GM12878 (cell line): ENCODE results near the gene MATN4. TPM values are rescaled to one million over a fixed set of nuclear protein-coding genes. Genes with fewer than 3 reads are reported as not detected.

ENCODE experiments used
- ATAC-seq: fragments of 200-7000 bp; cut with Tn5 transposase; 3 replicates; pipeline ENCODE4 v1.9.1; 2020; ENCODE audit warnings: mild to moderate bottlenecking, moderate library complexity
- BruUV-seq: library from RNA; stranded (reverse); fragments of 400-500 nt; replicated peaks from 2 replicates; lab custom pipeline; 2021; lab: Mats Ljungman, UMichigan
- CTCF ChIA-PET: fragments of 300-600 bp; sonication (Branson Sonifier 250); formaldehyde crosslinking; extraction: SDS; loops from one replicate; lab custom pipeline; 2021; ENCODE audit warnings: inconsistent platforms; lab: Yijun Ruan, JAX
- POLR2A ChIA-PET: fragments of 350-600 bp; formaldehyde crosslinking; extraction: SDS; loops from one replicate; lab custom pipeline; 2021; ENCODE audit warnings: inconsistent platforms; lab: Charles Lee
- RAD21 ChIA-PET: fragments of 300-600 bp; sonication (Branson Sonifier 250); formaldehyde crosslinking; loops from one replicate; lab custom pipeline; 2023; ENCODE audit warnings: antibody characterized with exemption; ENCODE audit not compliant: unreplicated experiment; lab: Charles Lee
- SMC1A ChIA-PET: fragments of 300-600 bp; sonication (Branson Sonifier 250); formaldehyde crosslinking; loops from one replicate; lab custom pipeline; 2023; ENCODE audit not compliant: unreplicated experiment, uncharacterized antibody; lab: Charles Lee
- DNase-seq: peaks from one replicate; pipeline ENCODE4 v3.0.0-alpha.2; 2011; ENCODE audit warnings: low read depth, low spot score
- FAIRE-seq: peaks from 3 replicates; lab custom pipeline; 2011; peaks lifted over from hg19 to GRCh38; lab: Jason Lieb, UNC
- H2AFZ ChIP-seq: 2 replicates; pipeline ENCODE4 v1.6.0; 2011; ENCODE audit warnings: low read depth, low read length, control low read depth; ENCODE audit not compliant: control insufficient read depth
- H3K27ac ChIP-seq: 2 replicates; pipeline ENCODE4 v1.5.1; 2011; ENCODE audit warnings: control low read depth; ENCODE audit not compliant: control insufficient read depth, insufficient read depth
- H3K27me3 ChIP-seq, 2 experiments: replicated peaks in 1 of 2; 2 replicates each; pipeline versions ENCODE4 v1.6.0 to v1.6.1; 2011; ENCODE audit warnings: low read length in 1 of 2; ENCODE audit not compliant: control insufficient read depth in 2 of 2, insufficient read depth in 2 of 2
- H3K36me3 ChIP-seq, 2 experiments: 2 replicates each; pipeline ENCODE4 v1.5.1; 2011; ENCODE audit warnings: low read length in 1 of 2; ENCODE audit not compliant: control insufficient read depth in 2 of 2, insufficient read depth in 2 of 2
- H3K4me1 ChIP-seq: 2 replicates; pipeline ENCODE4 v1.6.1; 2011; ENCODE audit warnings: mild to moderate bottlenecking, low read length, moderate library complexity, mixed read lengths; ENCODE audit not compliant: control insufficient read depth, insufficient read depth
- H3K4me2 ChIP-seq: 2 replicates; pipeline ENCODE4 v1.6.0; 2011; ENCODE audit warnings: control low read depth; ENCODE audit not compliant: control insufficient read depth, insufficient read depth
- H3K4me3 ChIP-seq: fragments of 200-600 bp; sonication (generic); 2 replicates; pipeline ENCODE4 v1.5.1; 2016
- H3K79me2 ChIP-seq: 2 replicates; pipeline ENCODE4 v1.6.0; 2011; ENCODE audit warnings: low read length; ENCODE audit not compliant: control insufficient read depth, insufficient read depth
- H3K9ac ChIP-seq: 2 replicates; pipeline ENCODE4 v1.8.0; 2011; ENCODE audit warnings: low read length, control low read depth, mixed read lengths; ENCODE audit not compliant: control insufficient read depth, insufficient read depth
- H3K9me3 ChIP-seq: replicated peaks from 3 replicates; pipeline ENCODE4 v1.5.1; 2011; ENCODE audit warnings: mild to moderate bottlenecking, low read length; ENCODE audit not compliant: control insufficient read depth, insufficient read depth
- H4K20me1 ChIP-seq: 2 replicates; pipeline ENCODE4 v1.6.0; 2011; ENCODE audit not compliant: control insufficient read depth, insufficient read depth
- BCLAF1 ChIP-seq: fragments of 450-650 bp; IDR thresholded peaks from 2 replicates; pipeline ENCODE4 v1.6.1; 2017; ENCODE audit warnings: antibody characterized with exemption, mild to moderate bottlenecking, moderate library complexity
- BHLHE40 ChIP-seq, 2 experiments: fragments of 450-650 bp in 1 of 2; IDR thresholded peaks; 2 replicates each; pipeline ENCODE4 v1.6.1; 2011 to 2017; ENCODE audit warnings: low read depth in 2 of 2, borderline replicate concordance in 1 of 2, improper control_type of control experiment in 1 of 2, low read length in 1 of 2, mild to moderate bottlenecking in 1 of 2
- IRF3 ChIP-seq: fragments of 450-650 bp; IDR thresholded peaks from 2 replicates; pipeline ENCODE4 v1.6.1; 2014; ENCODE audit warnings: mild to moderate bottlenecking
- LARP7 ChIP-seq: fragments of 450-650 bp; IDR thresholded peaks from 2 replicates; pipeline ENCODE4 v1.6.1; 2017; ENCODE audit warnings: mild to moderate bottlenecking
- RAD51 ChIP-seq: fragments of 450-650 bp; IDR thresholded peaks from 2 replicates; pipeline ENCODE4 v1.6.1; 2016; ENCODE audit warnings: moderate library complexity, mild to moderate bottlenecking, inconsistent platforms
- SKIL ChIP-seq: fragments of 450-650 bp; IDR thresholded peaks from 2 replicates; pipeline ENCODE4 v1.6.1; 2017; ENCODE audit warnings: mild to moderate bottlenecking, low read depth, inconsistent platforms; ENCODE audit not compliant: poor library complexity, severe bottlenecking
- SPI1 ChIP-seq: IDR thresholded peaks from 2 replicates; pipeline ENCODE4 v1.6.1; 2011; ENCODE audit warnings: low read depth, mild to moderate bottlenecking, low read length, moderate library complexity, borderline replicate concordance; ENCODE audit not compliant: insufficient read depth
- SUPT20H ChIP-seq: IDR thresholded peaks from 2 replicates; pipeline ENCODE4 v1.6.1; 2011; ENCODE audit warnings: low read depth, mild to moderate bottlenecking, low read length, moderate library complexity, borderline replicate concordance; ENCODE audit not compliant: control insufficient read depth
- TCF7 ChIP-seq: IDR thresholded peaks from 2 replicates; pipeline ENCODE4 v1.6.1; 2014; ENCODE audit warnings: antibody characterized with exemption, borderline replicate concordance
- YY1 ChIP-seq: IDR thresholded peaks from 2 replicates; pipeline ENCODE4 v1.6.1; 2011; ENCODE audit warnings: low read depth, mild to moderate bottlenecking, low read length
- ZBTB11 ChIP-seq: fragments of 450-650 bp; formaldehyde crosslinking; IDR thresholded peaks from 2 replicates; pipeline ENCODE4 v1.5.0; 2022; ENCODE audit warnings: mild to moderate bottlenecking, missing genetic modification characterization
- WGBS: methylation state at CpG from one replicate; pipeline ENCODE4 v1.1.6; 2016; ENCODE audit warnings: low lambda C conversion rate; ENCODE audit not compliant: insufficient replicate concordance, insufficient coverage; ENCODE audit errors: missing lambda C conversion rate; 5-methylcytosine and 5-hydroxymethylcytosine counted together
- in situ Hi-C: fragments of 300-500 bp; cut with MboI; formaldehyde crosslinking; loops from 9 replicates; pipeline ENCODE4 v1.14.3; 2018; ENCODE audit warnings: mixed read lengths
- intact Hi-C: fragments of 100-400 bp; cut with micrococcal nuclease; formaldehyde crosslinking; loops from one replicate; pipeline ENCODE4 v1.14.2; 2022; ENCODE audit not compliant: unreplicated experiment
- polyA plus RNA-seq, 11 experiments: library from polyadenylated mRNA; depleted of rRNA in 4 of 11; unstranded in 6 of 11; stranded (reverse) in 5 of 11; fragments of >200 nt; fragmentation: Nextera tagmentation in 4 of 11; fragmentation: Illumina TruSeq in 1 of 11; extraction: Ambion mirVana in 4 of 11; extraction: Trizol in 1 of 11; gene quantifications; 1 replicate in 1 of 11; 2 replicates in 10 of 11; pipeline versions ENCODE4 v1.2.1 to v1.2.3, GENCODE V29; 2011 to 2016; ENCODE audit warnings: inconsistent platforms in 2 of 11, missing spikeins in 2 of 11, low read depth in 1 of 11
- total RNA-seq, 4 experiments: library from RNA; depleted of rRNA in 3 of 4; stranded (reverse); fragments of >200 nt in 3 of 4; fragmentation: Illumina TruSeq in 1 of 4; extraction: Trizol in 1 of 4; gene quantifications; 2 replicates each; pipeline versions ENCODE4 v1.2.1 to v1.2.3, GENCODE V29; 2013 to 2021

MATN4 gene
- total and polyA plus RNA-seq, 10 of the 15 experiments (the other 5 are each of a cell fraction or from before 2014, with no cell fraction given): 0.10 to 0.15 TPM; not detected in 8

- TF ChIP-seq ZBTB11 (CRISPR knock-in tag): no peak
- TF ChIP-seq TCF7: no peak
- TF ChIP-seq YY1: no peak
- TF ChIP-seq SUPT20H: no peak
Measured at GRCh38 chr20:45299786-45300185, 8.3 kb downstream of the MATN4 start (continued).

DNA sequence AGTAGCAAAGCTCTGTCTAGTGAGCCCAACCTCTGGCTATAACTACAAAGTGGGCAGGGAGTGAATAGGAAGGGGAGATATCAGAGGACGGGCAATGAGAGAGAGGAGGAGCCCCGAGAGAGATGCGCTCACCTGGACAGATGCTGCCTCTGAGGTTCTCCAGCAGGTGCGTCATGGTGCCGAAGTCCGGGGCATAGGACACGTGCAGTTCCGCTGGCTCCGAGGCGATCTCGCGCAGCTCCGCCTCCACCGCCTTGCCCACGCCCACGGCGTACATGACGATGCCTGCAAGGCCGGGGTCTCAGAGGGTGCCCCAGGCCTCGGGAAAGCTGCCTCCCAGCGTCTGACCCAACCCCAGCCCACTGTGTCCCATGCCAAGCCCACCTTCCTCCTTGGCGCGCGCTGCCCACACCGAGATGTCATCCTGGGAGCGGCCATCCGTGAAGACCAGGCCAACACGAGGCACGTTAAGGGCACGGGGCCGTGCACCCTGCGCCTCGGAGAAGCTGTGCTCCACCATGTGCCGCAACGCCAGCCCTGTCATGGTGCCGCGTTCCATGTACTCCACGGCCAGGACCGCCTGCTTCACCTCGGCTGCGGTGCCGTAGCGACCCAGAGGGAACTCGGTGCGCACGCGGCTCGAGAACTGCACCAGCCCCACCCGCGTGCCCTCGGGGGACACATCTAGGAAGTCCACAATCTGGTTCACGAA lies 10.2 kb downstream of the MATN4 start:
- no TSS peak for BruUV-seq
- Histone ChIP-seq H3K9ac (no peak overlapping the region), H2AFZ (no peak overlapping the region), H3K4me2 (no peak overlapping the region), H3K4me3 (no peak overlapping the region), H3K36me3 (no peaks in the 10 kb centered on the region), H3K27ac (no peak overlapping the region)
- ChIA-PET CTCF (interaction anchor here (0.9 to 1.8 kb wide), 2 partner anchors 21 to 139 kb away, joined by 3 to 5 read pairs; no protein-coding TSS in a partner anchor), RAD21 (no interaction called here)
- in situ Hi-C loops: no loop called here
- TF ChIP-seq BCLAF1 (no peak), BHLHE40 (IDR thresholded peaks at IDR 0.05; ENCODE audit: borderline replicate concordance in 1 of 2, low read depth in 2 of 2, low read length in 1 of 2) (no peak), IRF3 (no peak), SKIL (no peak), RAD51 (no peak), LARP7 (no peak), SPI1 (no peak)
- TF ChIP-seq, all 136 proteins: peak for 0
- H3K27me3 ChIP-seq: peaks cover 3% of the 10 kb centered on the region in 2 experiments; a peak in 2 of 4 replicates
- POLR2A ChIA-PET: no interaction called here
- SMC1A ChIA-PET: no interaction called here
- H3K9me3 ChIP-seq: no peaks in the 10 kb centered on the region; the same call in 2 of the 3 replicates
- H4K20me1 ChIP-seq: no peaks in the 10 kb centered on the region
- peaks cover 6% of the 10 kb centered on the region; the same call in 1 of the 2 replicates for H3K4me1 ChIP-seq
- FAIRE-seq (no peak), ATAC-seq (no peak), DNase-seq (no peak)
- intact Hi-C loops: no loop called here
- no peaks in the 10 kb centered on the region for H3K79me2 ChIP-seq
- 71% methylated on average over 47 of the region's 52 CpGs for WGBS
